Hepatocyte (in vitro differentiated cells): Measurements from ENCODE around the gene CTSC. TPM values are rescaled to one million over a fixed set of nuclear protein-coding genes. Genes with fewer than 3 reads are reported as not detected.

Experiments used
- DNase-seq: peaks from one replicate; pipeline ENCODE4 v3.0.0-alpha.2; 2016; ENCODE audit warnings: low spot score
- H2AFZ ChIP-seq: fragments of 200-600 bp; sonication (generic); 2 replicates; pipeline ENCODE4 v1.6.0; 2016; ENCODE audit warnings: antibody characterized with exemption, mild to moderate bottlenecking
- H3K27ac ChIP-seq: fragments of 200-600 bp; sonication (generic); 2 replicates; pipeline ENCODE4 v1.5.1; 2016; ENCODE audit warnings: mild to moderate bottlenecking
- H3K27me3 ChIP-seq: fragments of 200-600 bp; sonication (generic); 2 replicates; pipeline ENCODE4 v1.6.1; 2016
- H3K36me3 ChIP-seq: fragments of 200-600 bp; sonication (generic); replicated peaks from 2 replicates; pipeline ENCODE4 v1.5.1; 2016; ENCODE audit warnings: low read depth; ENCODE audit not compliant: insufficient read depth
- H3K4me1 ChIP-seq: fragments of 200-600 bp; sonication (generic); 2 replicates; pipeline ENCODE4 v1.5.1; 2016; ENCODE audit warnings: mild to moderate bottlenecking, moderate library complexity; ENCODE audit not compliant: insufficient read depth
- H3K4me2 ChIP-seq: fragments of 200-600 bp; sonication (generic); 2 replicates; pipeline ENCODE4 v1.6.0; 2016
- H3K4me3 ChIP-seq: fragments of 200-600 bp; sonication (generic); 2 replicates; pipeline ENCODE4 v1.5.1; 2016; ENCODE audit warnings: mild to moderate bottlenecking
- H3K79me2 ChIP-seq: fragments of 200-600 bp; sonication (generic); 2 replicates; pipeline ENCODE4 v1.6.0; 2017; ENCODE audit warnings: mild to moderate bottlenecking
- H3K9me2 ChIP-seq: fragments of 200-600 bp; sonication (generic); replicated peaks from 2 replicates; pipeline ENCODE4 v1.6.0; 2017; ENCODE audit warnings: mild to moderate bottlenecking; ENCODE audit not compliant: insufficient read depth
- H3K9me3 ChIP-seq: fragments of 200-600 bp; sonication (generic); 2 replicates; pipeline ENCODE4 v1.5.1; 2016; ENCODE audit warnings: low read depth, mild to moderate bottlenecking
- H4K20me1 ChIP-seq: fragments of 200-600 bp; sonication (generic); 2 replicates; pipeline ENCODE4 v1.6.0; 2016; ENCODE audit warnings: mild to moderate bottlenecking; ENCODE audit not compliant: insufficient read depth, poor library complexity, severe bottlenecking
- CTCF ChIP-seq: fragments of 200-600 bp; sonication (generic); IDR thresholded peaks from 2 replicates; pipeline ENCODE4 v1.5.1; 2016; ENCODE audit warnings: antibody characterized with exemption, mild to moderate bottlenecking; ENCODE audit not compliant: poor library complexity
- EZH2 ChIP-seq: fragments of 200-600 bp; sonication (generic); IDR thresholded peaks from 2 replicates; pipeline ENCODE4 v1.6.1; 2016; ENCODE audit warnings: antibody characterized with exemption, mild to moderate bottlenecking, borderline replicate concordance
- EZH2phosphoT487 ChIP-seq: fragments of 200-600 bp; sonication (generic); IDR thresholded peaks from one replicate; pipeline ENCODE4 v1.6.1; 2018; ENCODE audit warnings: antibody characterized with exemption, mild to moderate bottlenecking, low read depth, moderate library complexity; ENCODE audit not compliant: unreplicated experiment, severe bottlenecking
- WGBS: methylation state at CpG from one replicate; pipeline ENCODE4 v1.1.6; 2016; ENCODE audit warnings: low lambda C conversion rate; ENCODE audit errors: missing lambda C conversion rate; 5-methylcytosine and 5-hydroxymethylcytosine counted together
- polyA plus RNA-seq: library from polyadenylated mRNA; unstranded; fragments of >200 nt; fragmentation: Nextera tagmentation; extraction: Ambion mirVana; gene quantifications from 2 replicates; pipeline ENCODE4 v1.2.1, GENCODE V29; 2016
- total RNA-seq: library from RNA; depleted of rRNA; stranded (reverse); fragments of >200 nt; gene quantifications from 2 replicates; pipeline ENCODE4 v1.2.3, GENCODE V29; 2014

CTSC gene
- total and polyA plus RNA-seq, 2 experiments from 2014 or later: 178 to 187 TPM

- H2AFZ ChIP-seq: peak overlapping the region; percentile 13
- H3K9me2 ChIP-seq: no peaks in the 10 kb centered on the region
- no peaks in the 10 kb centered on the region for H3K36me3 ChIP-seq
- H3K4me1 ChIP-seq: no peaks in the 10 kb centered on the region
- TF ChIP-seq EZH2 (no peak), CTCF (no peak), EZH2phosphoT487 (no peak)
- H3K9me3 ChIP-seq: no peaks in the 10 kb centered on the region
- H3K27ac ChIP-seq: peak overlapping the region; percentile 31
- H4K20me1 ChIP-seq: no peaks in the 10 kb centered on the region
- DNase-seq: no peak
- no peak overlapping the region for H3K4me3 ChIP-seq
- H3K4me2 ChIP-seq: no peak overlapping the region
- H3K79me2 ChIP-seq: no peaks in the 10 kb centered on the region
- WGBS: 66% methylated on average over 3 of the region's 3 CpGs
- H3K27me3 ChIP-seq: no peaks in the 10 kb centered on the region
These were observed 19.9 kb upstream of the CTSC start for GRCh38 chr11:88357323-88358039.

GRCh38 chr11:88355887-88356286 lies 18.4 kb upstream of the CTSC start:
- 64% methylated on average over 2 of the region's 2 CpGs for WGBS
- TF ChIP-seq CTCF: no peak
- TF ChIP-seq EZH2phosphoT487: no peak
- H4K20me1 ChIP-seq: no peaks in the 10 kb centered on the region

GRCh38 chr11:88354912-88355311 lies 17.4 kb upstream of the CTSC start:
- Histone ChIP-seq H2AFZ (no peak overlapping the region), H3K4me1 (no peaks in the 10 kb centered on the region), H3K9me2 (no peaks in the 10 kb centered on the region), H3K36me3 (no peaks in the 10 kb centered on the region), H3K79me2 (no peaks in the 10 kb centered on the region), H3K4me3 (no peak overlapping the region), H3K27ac (no peak overlapping the region), H3K4me2 (no peak overlapping the region), H3K27me3 (no peaks in the 10 kb centered on the region), H4K20me1 (no peaks in the 10 kb centered on the region), H3K9me3 (no peaks in the 10 kb centered on the region)
- 84% methylated on average over 2 of the region's 2 CpGs for WGBS
- DNase-seq: no peak
- no peak for TF ChIP-seq EZH2
- TF ChIP-seq CTCF: no peak
- no peak for TF ChIP-seq EZH2phosphoT487

More at GRCh38 chr11:88355887-88356286, 18.4 kb upstream of the CTSC start:
- Histone ChIP-seq H3K4me3 (no peak overlapping the region), H3K9me3 (no peaks in the 10 kb centered on the region), H3K79me2 (no peaks in the 10 kb centered on the region), H3K9me2 (no peaks in the 10 kb centered on the region), H3K36me3 (no peaks in the 10 kb centered on the region), H2AFZ (no peak overlapping the region), H3K27me3 (no peaks in the 10 kb centered on the region), H3K27ac (no peak overlapping the region), H3K4me1 (no peaks in the 10 kb centered on the region), H3K4me2 (no peak overlapping the region)
- DNase-seq: no peak
